Kidney epithelial cell (primary cell): ENCODE measurements around the gene KLHL26. TPM values are rescaled to one million over a fixed set of nuclear protein-coding genes. Genes with fewer than 3 reads are reported as not detected.

Experiments
- DNase-seq: peaks from one replicate; pipeline ENCODE4 v3.0.0-alpha.2; 2010; ENCODE audit warnings: low read depth
- H3K27me3 ChIP-seq: 2 replicates; pipeline ENCODE4 v1.6.0; 2011; ENCODE audit warnings: low read length; ENCODE audit not compliant: control insufficient read depth, insufficient read depth
- H3K36me3 ChIP-seq: 2 replicates; pipeline ENCODE4 v1.5.1; 2011; ENCODE audit warnings: low read length; ENCODE audit not compliant: control insufficient read depth, insufficient read depth
- H3K4me3 ChIP-seq: 2 replicates; pipeline ENCODE4 v1.5.1; 2011; ENCODE audit warnings: low read depth, mild to moderate bottlenecking, control low read depth, low read length
- CTCF ChIP-seq: IDR thresholded peaks from 2 replicates; pipeline ENCODE4 v1.5.1; 2011; ENCODE audit warnings: mild to moderate bottlenecking, moderate library complexity, low read length, control low read depth, inconsistent platforms; ENCODE audit not compliant: insufficient read depth, poor library complexity, severe bottlenecking
- total RNA-seq: library from RNA; depleted of rRNA; stranded (reverse); fragments of >200 nt; gene quantifications from 2 replicates; pipeline ENCODE4 v1.2.3, GENCODE V29; 2015

KLHL26 gene
- total RNA-seq, 1 donor from 2014 or later = 7.5 TPM

DNA sequence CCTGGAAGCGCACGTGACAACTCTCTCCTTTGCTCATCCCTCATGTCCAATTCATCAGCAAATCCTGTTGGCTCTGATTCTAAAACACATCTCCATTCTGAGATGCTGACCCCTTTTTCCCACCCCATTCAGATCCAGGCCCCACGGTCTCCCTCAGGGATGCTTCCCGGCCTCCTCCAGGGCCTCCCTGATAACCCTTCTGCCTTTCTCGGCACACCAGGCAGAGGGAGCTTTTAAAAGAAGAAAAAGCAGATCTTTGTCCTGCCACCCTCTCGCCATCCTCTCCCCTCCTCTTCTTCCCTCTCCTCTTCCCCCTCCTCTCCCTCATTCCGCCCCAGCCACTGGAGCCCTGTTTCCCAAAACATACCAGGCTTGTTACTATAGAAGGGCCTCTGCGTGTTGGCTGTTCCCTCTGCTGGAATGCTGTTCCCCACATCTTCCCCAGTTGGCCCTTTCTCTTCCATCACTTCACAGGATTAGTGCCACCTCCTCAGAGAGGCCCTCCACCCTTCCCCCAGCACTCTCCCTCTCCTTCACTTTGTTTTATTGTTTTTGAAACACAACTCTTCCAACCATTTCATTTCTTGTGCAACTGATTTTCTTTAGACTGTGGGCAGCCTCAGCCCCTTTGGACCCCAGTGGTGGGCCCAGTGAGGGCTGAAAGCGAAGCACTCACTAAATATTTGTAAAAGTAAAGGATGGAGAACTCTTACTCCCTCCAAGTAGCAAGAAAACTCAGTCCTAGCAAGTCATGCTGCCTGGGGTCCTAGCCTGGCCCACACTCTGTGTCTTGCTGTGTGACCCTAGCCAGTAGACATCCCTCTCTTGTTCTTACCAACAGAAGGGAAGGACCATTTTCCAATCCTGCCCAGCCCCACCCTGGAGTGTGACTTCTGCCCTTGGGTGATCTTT is 27.8 kb upstream of the KLHL26 start:
- TF ChIP-seq CTCF = no peak
- no peak overlapping the region for H3K4me3 ChIP-seq
- H3K36me3 ChIP-seq = no peaks in the 10 kb centered on the region
- peaks cover 93% of the 10 kb centered on the region for H3K27me3 ChIP-seq
- no peak for DNase-seq

GRCh38 chr19:18609717-18610051 is 27.1 kb upstream of the KLHL26 start:
- Histone ChIP-seq H3K27me3 (peaks cover 93% of the 10 kb centered on the region), H3K4me3 (no peak overlapping the region), H3K36me3 (no peaks in the 10 kb centered on the region)
- DNase-seq = no peak
- TF ChIP-seq CTCF = no peak

DNA sequence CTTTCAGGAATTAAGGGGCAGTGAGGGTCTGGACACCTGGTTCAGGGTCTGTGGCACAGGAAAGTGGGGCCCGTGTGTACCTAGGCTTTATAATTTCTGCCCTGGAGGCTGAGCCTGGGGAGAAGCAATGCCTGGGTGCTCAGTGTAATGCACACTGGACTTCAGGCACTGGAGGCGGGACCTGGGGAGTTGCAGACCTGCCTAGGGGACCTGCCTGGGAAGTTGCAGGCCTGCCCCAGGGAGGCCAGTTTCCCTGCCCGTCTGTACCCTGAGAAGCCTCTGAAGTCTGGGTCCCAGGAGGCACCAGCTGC is 26.6 kb upstream of the KLHL26 start:
- DNase-seq = no peak
- TF ChIP-seq CTCF = no peak
- Histone ChIP-seq H3K4me3 (no peak overlapping the region), H3K36me3 (no peaks in the 10 kb centered on the region), H3K27me3 (peaks cover 89% of the 10 kb centered on the region)

DNA sequence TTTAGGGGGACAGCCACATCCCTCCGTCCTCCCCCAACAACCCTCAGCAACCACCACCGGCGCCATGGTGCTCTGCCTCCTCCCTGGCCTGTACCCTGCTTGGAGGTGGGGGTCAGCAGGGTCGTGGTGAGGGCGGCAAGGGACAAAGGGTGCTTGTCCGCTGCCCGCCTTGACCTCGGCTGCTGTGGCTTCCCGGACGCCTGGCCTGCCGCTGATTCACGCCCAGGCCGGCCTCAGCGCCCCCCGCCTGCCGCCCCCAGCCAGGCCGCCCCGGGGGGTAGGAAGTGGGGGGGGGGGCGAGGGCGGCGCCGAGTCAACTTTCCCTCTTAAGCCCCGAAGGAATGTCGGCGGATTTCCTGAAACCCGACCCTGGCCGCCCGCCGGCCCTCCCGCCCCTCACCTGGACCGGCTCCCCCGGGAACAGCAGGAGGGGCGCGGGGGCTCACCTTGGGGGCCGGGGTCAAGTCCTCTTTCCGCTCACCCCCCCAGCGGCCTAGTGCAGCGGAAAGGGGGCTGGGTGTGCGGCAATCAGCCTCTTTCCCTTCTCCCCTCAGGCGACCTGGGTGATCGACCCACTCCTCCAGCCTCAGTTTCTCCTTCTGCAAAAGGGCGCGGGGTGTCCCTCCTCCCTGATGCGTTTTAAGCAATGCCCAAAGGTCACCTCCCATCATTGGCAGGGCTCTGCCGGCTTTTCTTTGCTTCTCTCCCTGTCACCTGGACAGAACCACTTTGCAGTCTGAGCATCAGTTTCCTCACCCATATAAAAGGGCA is 26.1 kb upstream of the KLHL26 start:
- Histone ChIP-seq H3K27me3 (peaks cover 86% of the 10 kb centered on the region), H3K4me3 (no peak overlapping the region), H3K36me3 (no peaks in the 10 kb centered on the region)
- no peak for TF ChIP-seq CTCF
- no peak for DNase-seq

GRCh38 chr19:18611327-18612050 is 25.3 kb upstream of the KLHL26 start:
- no peak overlapping the region for H3K4me3 ChIP-seq
- no peak for TF ChIP-seq CTCF

More at GRCh38 chr19:18611327-18612050, 25.3 kb upstream of the KLHL26 start:
- Histone ChIP-seq H3K36me3 (no peaks in the 10 kb centered on the region), H3K27me3 (peaks cover 83% of the 10 kb centered on the region)
- no peak for DNase-seq
